Coronary artery (tissue), 2 donors: Measurements from ENCODE around the gene LMO1.

Source experiments
- DNase-seq: peaks from one replicate; pipeline ENCODE4 v3.0.0-alpha.2; 2017; ENCODE audit warnings: low spot score
- H3K27ac ChIP-seq, 2 donors: fragments of 200-600 bp; sonication (generic); one replicate each; pipeline ENCODE4 v1.5.1; 2016 to 2019
- H3K4me3 ChIP-seq: fragments of 200-600 bp; sonication (generic); 2 replicates; pipeline ENCODE4 v1.5.1; 2016; ENCODE audit warnings: mild to moderate bottlenecking, moderate library complexity
- TF ChIP-seq, protein P1 (sequence below): fragments of 200-600 bp; sonication (generic); IDR thresholded peaks from one replicate; pipeline ENCODE4 v1.5.1; 2019; ENCODE audit warnings: antibody characterized with exemption

LMO1 gene

DNA sequence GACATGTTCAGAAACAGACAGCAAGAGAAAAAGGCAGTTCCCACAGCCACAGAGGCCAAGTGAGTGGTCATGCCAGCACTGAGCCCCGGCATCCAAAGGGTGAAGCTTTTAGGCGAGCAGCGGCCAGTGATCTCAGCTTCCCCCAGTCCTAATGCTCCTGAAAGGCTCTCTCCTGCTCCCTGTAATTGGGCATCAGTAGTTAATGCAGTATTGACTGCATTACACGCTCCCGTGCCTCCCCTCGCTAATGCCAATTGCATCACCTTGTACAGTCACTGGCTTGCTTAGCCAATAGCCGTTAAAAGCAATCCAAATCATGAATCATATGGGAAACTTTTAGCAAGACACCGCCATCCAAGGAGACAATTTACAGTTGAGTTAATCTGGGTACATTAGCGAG, 4.9 kb downstream of the LMO1 start:
- TF ChIP-seq, protein P1, sequence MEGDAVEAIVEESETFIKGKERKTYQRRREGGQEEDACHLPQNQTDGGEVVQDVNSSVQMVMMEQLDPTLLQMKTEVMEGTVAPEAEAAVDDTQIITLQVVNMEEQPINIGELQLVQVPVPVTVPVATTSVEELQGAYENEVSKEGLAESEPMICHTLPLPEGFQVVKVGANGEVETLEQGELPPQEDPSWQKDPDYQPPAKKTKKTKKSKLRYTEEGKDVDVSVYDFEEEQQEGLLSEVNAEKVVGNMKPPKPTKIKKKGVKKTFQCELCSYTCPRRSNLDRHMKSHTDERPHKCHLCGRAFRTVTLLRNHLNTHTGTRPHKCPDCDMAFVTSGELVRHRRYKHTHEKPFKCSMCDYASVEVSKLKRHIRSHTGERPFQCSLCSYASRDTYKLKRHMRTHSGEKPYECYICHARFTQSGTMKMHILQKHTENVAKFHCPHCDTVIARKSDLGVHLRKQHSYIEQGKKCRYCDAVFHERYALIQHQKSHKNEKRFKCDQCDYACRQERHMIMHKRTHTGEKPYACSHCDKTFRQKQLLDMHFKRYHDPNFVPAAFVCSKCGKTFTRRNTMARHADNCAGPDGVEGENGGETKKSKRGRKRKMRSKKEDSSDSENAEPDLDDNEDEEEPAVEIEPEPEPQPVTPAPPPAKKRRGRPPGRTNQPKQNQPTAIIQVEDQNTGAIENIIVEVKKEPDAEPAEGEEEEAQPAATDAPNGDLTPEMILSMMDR = no peak
- DNase-seq = peak; percentile 35
- Histone ChIP-seq H3K27ac (no peak overlapping the region), H3K4me3 (no peak overlapping the region)

DNA sequence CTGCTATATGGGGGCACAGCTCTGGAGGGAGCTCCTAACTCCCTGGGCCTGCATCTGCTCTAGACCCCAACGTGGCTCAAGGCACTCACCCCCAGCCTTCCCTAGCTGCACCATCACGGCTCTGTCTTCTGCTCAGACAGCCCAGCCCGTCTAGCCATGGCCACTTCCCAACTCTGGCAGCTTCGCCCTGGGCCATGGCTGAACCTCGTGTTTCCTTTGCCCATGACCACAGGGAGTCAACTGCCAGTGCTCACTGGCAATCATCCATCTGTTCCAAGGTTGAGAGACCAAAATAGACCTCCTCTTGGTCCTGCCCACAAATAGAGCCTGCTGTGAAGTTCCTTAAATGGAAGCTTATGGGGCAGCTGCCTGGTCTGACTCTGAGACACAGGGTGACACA, 5.4 kb downstream of the LMO1 start:
- DNase-seq = peak; percentile 67
- TF ChIP-seq, protein P1 = no peak
- H3K4me3 ChIP-seq = no peak overlapping the region
- H3K27ac ChIP-seq = no peak overlapping the region

DNA sequence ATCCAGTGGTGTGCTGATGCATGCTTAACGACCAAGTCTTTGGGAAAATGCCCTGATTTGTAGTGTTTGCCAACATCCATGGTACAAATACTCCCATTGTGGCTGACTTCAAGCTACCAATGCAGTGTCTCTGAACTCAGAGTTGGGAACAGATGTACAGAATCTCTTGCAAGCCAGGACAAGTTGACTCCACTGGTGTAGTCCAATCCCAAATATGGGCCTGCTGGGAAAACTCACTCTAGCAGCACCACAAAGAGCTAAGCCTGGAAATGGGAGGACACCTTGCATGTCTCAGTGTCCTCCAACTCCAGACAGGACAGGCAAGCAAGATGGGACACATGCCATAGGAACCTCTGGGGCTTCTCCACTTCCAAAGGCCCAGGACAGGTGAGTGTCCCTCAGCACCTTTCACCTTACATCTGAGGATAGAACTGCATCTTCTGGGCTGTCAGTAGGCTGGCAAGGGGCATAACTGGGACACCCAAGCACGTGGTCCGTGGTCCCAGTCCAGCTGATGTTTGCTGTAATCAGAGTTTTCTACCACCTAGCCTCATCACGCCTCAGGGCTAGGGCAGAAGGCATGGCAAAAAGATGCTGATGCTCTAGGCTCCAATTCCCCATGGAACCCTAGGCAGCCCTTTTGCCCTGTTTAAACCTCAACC, 6.5 kb downstream of the LMO1 start:
- Histone ChIP-seq H3K27ac (no peak overlapping the region), H3K4me3 (no peak overlapping the region)
- TF ChIP-seq, protein P1 = no peak
- peak; percentile 55 for DNase-seq

DNA sequence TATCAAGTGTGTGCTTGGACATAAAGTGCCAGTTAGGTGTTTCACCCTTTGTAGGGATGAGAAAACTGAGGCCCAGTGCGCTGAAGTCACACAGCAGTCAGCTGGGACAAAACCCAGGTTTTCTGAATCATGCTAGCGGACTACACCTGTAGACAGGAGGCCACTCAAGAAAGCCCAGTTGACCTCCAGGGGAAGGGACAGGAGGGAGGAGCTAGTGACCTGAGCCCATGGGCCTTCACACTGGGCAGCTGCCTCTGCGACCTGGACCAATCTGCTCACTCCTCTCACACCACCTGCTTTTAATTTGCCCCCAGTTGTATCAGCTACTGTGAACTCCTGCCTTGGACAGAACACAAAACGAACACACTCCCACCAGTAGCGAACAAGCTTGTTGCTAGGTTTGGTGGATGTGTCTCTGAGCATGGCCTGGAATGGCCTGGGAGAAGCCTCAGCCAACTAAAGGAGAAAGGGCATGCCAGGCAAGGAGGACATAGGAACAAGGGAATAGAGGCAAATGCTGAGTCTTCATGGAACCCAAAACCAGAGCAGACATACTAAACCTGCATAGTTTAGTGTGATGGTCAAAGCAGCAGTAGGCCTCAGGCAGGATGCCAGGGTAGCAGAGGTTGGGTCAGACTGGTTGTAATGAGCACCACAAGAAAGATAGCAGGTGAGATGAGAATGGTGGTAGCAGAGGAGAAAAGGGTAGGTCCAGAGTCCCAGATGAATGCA, 7.2 kb downstream of the LMO1 start:
- Histone ChIP-seq H3K27ac (no peak overlapping the region), H3K4me3 (no peak overlapping the region)
- no peak for DNase-seq
- TF ChIP-seq, protein P1 = no peak

DNA sequence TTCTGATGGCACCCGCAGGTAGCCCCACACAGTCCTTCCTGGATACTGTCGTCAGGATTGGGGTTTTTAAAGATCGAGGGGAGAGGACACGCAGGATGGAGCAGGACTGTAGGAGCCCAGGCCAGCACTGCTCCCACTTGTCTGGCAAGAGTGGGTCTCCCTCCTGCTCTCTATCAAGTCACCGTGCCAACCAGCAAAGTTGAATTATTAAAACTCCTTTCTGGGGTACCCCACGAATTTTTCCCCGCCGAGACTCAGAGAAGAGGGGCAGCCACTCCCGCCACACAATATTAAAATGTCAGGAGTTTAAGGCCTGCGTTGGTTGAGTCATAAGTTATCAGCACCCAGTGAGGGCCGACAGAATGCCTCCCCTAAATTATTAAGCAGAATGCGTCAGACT, 10.1 kb downstream of the LMO1 start:
- no peak overlapping the region for H3K27ac ChIP-seq
- no peak for DNase-seq
- H3K4me3 ChIP-seq = no peak overlapping the region
- TF ChIP-seq, protein P1 = no peak

DNA sequence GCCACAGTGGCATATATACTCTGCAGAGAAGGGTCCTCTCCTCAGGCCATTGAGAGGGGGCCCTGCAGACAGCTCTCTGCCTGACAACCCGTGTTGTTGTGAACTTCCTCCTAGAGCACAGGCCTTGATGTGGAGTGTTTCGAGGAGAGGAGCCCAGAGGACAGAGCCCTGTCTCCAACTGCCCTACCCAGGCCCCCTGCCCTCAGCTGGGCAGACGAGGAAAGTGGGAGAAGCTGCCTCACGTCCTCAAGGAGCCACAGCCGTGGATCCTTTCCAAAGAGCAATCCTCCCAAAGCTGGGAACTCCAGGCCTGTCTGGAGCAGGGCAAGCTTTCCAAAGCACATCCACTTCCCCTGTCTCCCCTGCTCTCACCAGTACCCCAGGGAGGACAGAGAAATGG, 10.7 kb downstream of the LMO1 start:
- TF ChIP-seq, protein P1 = no peak
- no peak overlapping the region for H3K27ac ChIP-seq
- H3K4me3 ChIP-seq = no peak overlapping the region
- no peak for DNase-seq

DNA sequence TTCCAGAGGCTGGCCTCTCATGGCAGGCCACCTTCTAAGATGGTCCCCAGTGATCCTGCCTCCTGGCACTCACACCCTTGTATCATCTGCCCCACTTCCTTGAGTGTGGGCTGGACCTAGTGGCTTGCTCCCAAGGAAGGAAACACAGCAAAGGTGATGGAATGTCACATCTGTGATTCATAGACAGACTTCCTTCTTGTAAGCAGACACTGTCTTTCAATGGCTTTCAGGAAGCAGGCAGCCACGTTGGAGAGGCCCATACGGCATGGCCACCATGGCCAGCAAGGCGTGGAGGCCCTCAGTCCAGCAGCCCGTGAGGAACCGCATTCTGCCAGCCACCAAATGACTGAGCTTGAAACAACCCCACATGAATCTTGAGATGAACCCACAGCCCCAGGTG, 11.3 kb downstream of the LMO1 start:
- no peak overlapping the region for H3K27ac ChIP-seq
- DNase-seq = no peak
- H3K4me3 ChIP-seq = no peak overlapping the region
- TF ChIP-seq, protein P1 = no peak
